Panc1 (cell line): ENCODE results near the gene COA5. TPM values are rescaled to one million over a fixed set of nuclear protein-coding genes. Genes with fewer than 3 reads are reported as not detected.

Experiments
- ATAC-seq: fragments of 200-7000 bp; cut with Tn5 transposase; 2 replicates; pipeline ENCODE4 v1.9.1; 2020; ENCODE audit warnings: mild to moderate bottlenecking, moderate library complexity
- Bru-seq: library from RNA; stranded (reverse); fragments of 400-500 nt; gene quantifications from one replicate; lab custom pipeline; 2021; lab: Mats Ljungman, UMichigan
- BruChase-seq, 2 experiments: library from RNA; stranded (reverse); fragments of 400-500 nt; gene quantifications; one replicate each; lab custom pipeline; 2021; lab: Mats Ljungman, UMichigan
- BruUV-seq: library from RNA; stranded (reverse); fragments of 400-500 nt; replicated peaks from 2 replicates; lab custom pipeline; 2021; lab: Mats Ljungman, UMichigan
- CTCF ChIA-PET: fragments of 300-600 bp; sonication (Branson Sonifier 250); formaldehyde crosslinking; loops from one replicate; lab custom pipeline; 2022; ENCODE audit warnings: antibody characterized with exemption; lab: Charles Lee
- POLR2A ChIA-PET: fragments of 300-600 bp; sonication (Branson Sonifier 250); formaldehyde crosslinking; loops from one replicate; lab custom pipeline; 2022; ENCODE audit warnings: antibody characterized with exemption; lab: Charles Lee
- DNase-seq: peaks from one replicate; pipeline ENCODE4 v3.0.0-alpha.2; 2010; ENCODE audit warnings: low read depth, low spot score
- H3K27ac ChIP-seq: 2 replicates; pipeline ENCODE4 v1.5.1; 2011; ENCODE audit warnings: mild to moderate bottlenecking, low read length, inconsistent platforms
- H3K27me3 ChIP-seq: fragments of 200-500 bp; sonication (Bioruptor generic); 2 replicates; pipeline ENCODE4 v1.6.0; 2014; ENCODE audit warnings: low read length, inconsistent platforms; ENCODE audit not compliant: control insufficient read depth, insufficient read depth
- H3K36me3 ChIP-seq: fragments of 200-500 bp; sonication (Bioruptor generic); 2 replicates; pipeline ENCODE4 v1.5.1; 2014; ENCODE audit warnings: inconsistent platforms, mild to moderate bottlenecking, low read length, moderate library complexity; ENCODE audit not compliant: control insufficient read depth, insufficient read depth
- H3K4me1 ChIP-seq: 2 replicates; pipeline ENCODE4 v1.5.1; 2011; ENCODE audit warnings: inconsistent platforms, mild to moderate bottlenecking, low read length, moderate library complexity; ENCODE audit not compliant: control insufficient read depth, insufficient read depth
- H3K4me3 ChIP-seq, 2 experiments: 2 replicates each; pipeline ENCODE4 v1.5.1; 2011 to 2012; ENCODE audit warnings: low read depth in 2 of 2, low read length in 2 of 2, mild to moderate bottlenecking in 2 of 2, inconsistent platforms in 1 of 2, moderate library complexity in 1 of 2
- H3K9me3 ChIP-seq: fragments of 200-500 bp; sonication (Bioruptor generic); 2 replicates; pipeline ENCODE4 v1.5.1; 2014; ENCODE audit warnings: low read depth, mild to moderate bottlenecking, inconsistent platforms, low read length, moderate library complexity; ENCODE audit not compliant: control insufficient read depth, insufficient read depth
- CTCF ChIP-seq: fragments of 450-650 bp; IDR thresholded peaks from 2 replicates; pipeline ENCODE4 v1.5.1; 2017; ENCODE audit warnings: mild to moderate bottlenecking
- POLR2AphosphoS5 ChIP-seq: IDR thresholded peaks from 2 replicates; pipeline ENCODE4 v1.6.1; 2012; ENCODE audit warnings: mild to moderate bottlenecking, low read depth, low read length, moderate library complexity
- REST ChIP-seq, 2 experiments: IDR thresholded peaks; 2 replicates each; pipeline ENCODE4 v1.6.1; 2011 to 2012; ENCODE audit warnings: low read depth in 2 of 2, control low read depth in 1 of 2, low read length in 1 of 2, mild to moderate bottlenecking in 1 of 2, moderate library complexity in 1 of 2; ENCODE audit not compliant: insufficient read depth in 1 of 2
- SIN3A ChIP-seq: IDR thresholded peaks from 2 replicates; pipeline ENCODE4 v1.6.1; 2012; ENCODE audit warnings: low read depth, mild to moderate bottlenecking, low read length, moderate library complexity, borderline replicate concordance; ENCODE audit not compliant: insufficient read depth
- TCF7L2 ChIP-seq: IDR thresholded peaks from 2 replicates; pipeline ENCODE4 v1.6.1; 2011; ENCODE audit warnings: mild to moderate bottlenecking, low read depth, low read length, inconsistent platforms
- in situ Hi-C: cut with HindIII; loops from 2 replicates; pipeline ENCODE4 v1.10.0; 2016; ENCODE audit warnings: low sequenced_read_pairs, low pct_unique_long_range_greater_than_20kb
- intact Hi-C: fragments of 100-400 bp; cut with micrococcal nuclease; formaldehyde crosslinking; loops from one replicate; pipeline ENCODE4 v1.10.0; 2022; ENCODE audit not compliant: unreplicated experiment
- long read RNA-seq: library from polyadenylated mRNA; unstranded; transcript quantifications from one replicate; pipeline ENCODE4 v2.0.0, GENCODE V29; 2021; ENCODE audit not compliant: unreplicated experiment
- polyA plus RNA-seq: library from polyadenylated mRNA; unstranded; fragments of >200 nt; gene quantifications from one replicate; pipeline ENCODE4 v1.2.1, GENCODE V29; 2012; ENCODE audit warnings: missing spikeins; ENCODE audit not compliant: insufficient read length
- total RNA-seq: library from RNA; stranded (reverse); gene quantifications from one replicate; pipeline ENCODE4 v1.2.1, GENCODE V29; 2021; ENCODE audit not compliant: unreplicated experiment

COA5 gene, protein sequence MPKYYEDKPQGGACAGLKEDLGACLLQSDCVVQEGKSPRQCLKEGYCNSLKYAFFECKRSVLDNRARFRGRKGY
- total RNA-seq, result 20.6 TPM
- polyA plus RNA-seq, result 17.4 TPM
- percentile 85 among the genes with signal in this experiment for Bru-seq, nascent RNA
- percentile 84 among the genes with signal in this experiment for BruChase-seq, experiment 1, labeled RNA remaining after a 2-hour chase
- BruChase-seq, experiment 2, labeled RNA remaining after a 6-hour chase, result percentile 73 among the genes with signal in this experiment
- long read RNA-seq, transcript COA5-204 (2 exons, 958 nt), result minor isoform, 7 of 49 reads
- long read RNA-seq, transcript COA5-201 (3 exons, 1,754 nt), result major isoform, 22 of 49 reads
- long read RNA-seq, partial matches to known transcripts, result 11 of 49 reads
- long read RNA-seq, other reads (novel, unspliced or antisense), result 6 of 49 reads

GRCh38 chr2:98608116-98608961 is at the start of gene COA5, which contains the start of gene UNC50:
COA5 (minus strand) TSS chr2:98608512; CDS start chr2:98608405, 107 bp downstream.
UNC50 (plus strand) TSS chr2:98608589; CDS start chr2:98609760, 1,171 bp downstream.
- intact Hi-C loops, result no loop called here
- no TSS peak for BruUV-seq
- CTCF ChIA-PET, result no interaction called here

More at GRCh38 chr2:98608116-98608961, at the start of gene COA5, which contains the start of gene UNC50:
- no peaks in the 10 kb centered on the region for H3K9me3 ChIP-seq
- in situ Hi-C loops, result no loop called here
- ATAC-seq (peak; percentile 98), DNase-seq (no peak)
- POLR2A ChIA-PET, result no interaction called here
- peak within 1 kb of the TSS; percentile 98 for H3K4me3 ChIP-seq
- TF ChIP-seq POLR2AphosphoS5, result peak; percentile 83
- no peak for TF ChIP-seq CTCF
- TF ChIP-seq REST (IDR thresholded peaks at IDR 0.05; ENCODE audit: insufficient read depth in 1 of 2, low read depth in 2 of 2, low read length in 1 of 2), result no peak
- TF ChIP-seq TCF7L2, result 0 out of 2 replicates have a peak, but pooled peaks have one; percentile 34
- peak; percentile 82; the same call in 1 of the 2 replicates for TF ChIP-seq SIN3A
- peak within 1 kb of the TSS; percentile 96 for H3K27ac ChIP-seq
- peaks cover 21% of the 10 kb centered on the region for H3K36me3 ChIP-seq
- peaks cover 22% of the 10 kb centered on the region for H3K4me1 ChIP-seq
- H3K27me3 ChIP-seq, result no peaks in the 10 kb centered on the region
